ENCODE results near the gene TRIM16.
"Not testable (repeated sequence)": the region's sequence is repeated elsewhere in the genome, so short reads cannot be mapped to it uniquely, and the experiment has no call there.

Gene TRIM16

GRCh38 chr17:15616828-15617227 lies 67.3 kb downstream of the TRIM16 start:
- not testable (repeated sequence) for DNase-seq (ENCODE audit: low read depth in 2 of 2)

GRCh38 chr17:15615850-15616249 lies 68.3 kb downstream of the TRIM16 start:
- DNase-seq (ENCODE audit: low read depth in 2 of 2): not testable (repeated sequence)

GRCh38 chr17:15613111-15613510 lies 71.0 kb downstream of the TRIM16 start:
- not testable (repeated sequence) for DNase-seq (ENCODE audit: low read depth in 2 of 2)

GRCh38 chr17:15592960-15593359 lies 91.2 kb downstream of the TRIM16 start:
- DNase-seq (ENCODE audit: low read depth in 2 of 2): not testable (repeated sequence)

- not testable (repeated sequence) for DNase-seq (ENCODE audit: low read depth in 2 of 2)
These were observed 92.1 kb downstream of the TRIM16 start for GRCh38 chr17:15591986-15592385.

- not testable (repeated sequence) for DNase-seq (ENCODE audit: low read depth in 2 of 2)
These were observed 93.3 kb downstream of the TRIM16 start for GRCh38 chr17:15590844-15591243.

GRCh38 chr17:15589544-15590536 lies 94.3 kb downstream of the TRIM16 start:
- DNase-seq (ENCODE audit: low read depth in 2 of 2): peak; percentile 11 to 18

- not testable (repeated sequence) for DNase-seq (ENCODE audit: low read depth in 2 of 2)
These were observed 96.1 kb downstream of the TRIM16 start for GRCh38 chr17:15588017-15588416.

- DNase-seq (ENCODE audit: low read depth in 2 of 2): not testable (repeated sequence)
These were observed 100.8 kb downstream of the TRIM16 start for GRCh38 chr17:15583313-15583712.

- DNase-seq (ENCODE audit: low read depth in 2 of 2): not testable (repeated sequence)
These were observed 102.6 kb downstream of the TRIM16 start for GRCh38 chr17:15581462-15581861.
